Left lung (tissue), 10 donors: ENCODE measurements around the gene TDRD1. TPM values are rescaled to one million over a fixed set of nuclear protein-coding genes. Genes with fewer than 3 reads are reported as not detected.

Experiments used
- ATAC-seq: fragments of 200-7000 bp; cut with Tn5 transposase; one replicate; pipeline ENCODE4 v1.9.1; 2020; ENCODE audit warnings: moderate library complexity
- DNase-seq, 4 donors: peaks; one replicate each; pipeline ENCODE4 v3.0.0-alpha.2; 2013 to 2020
- H3K27ac ChIP-seq, 2 donors: fragments of 200-600 bp; sonication (generic) in 1 of 2; one replicate each; pipeline versions ENCODE4 v1.5.0 to v1.8.0; 2020 to 2021
- H3K27me3 ChIP-seq, 2 donors: fragments of 200-600 bp; sonication (generic) in 1 of 2; one replicate each; pipeline versions ENCODE4 v1.5.0 to v1.8.0; 2020 to 2021
- H3K36me3 ChIP-seq, 2 donors: fragments of 200-600 bp; sonication (generic) in 1 of 2; one replicate each; pipeline versions ENCODE4 v1.5.0 to v1.8.0; 2020 to 2021
- H3K4me1 ChIP-seq, 2 donors: fragments of 200-600 bp; one replicate each; pipeline ENCODE4 v1.8.0; 2021
- H3K4me3 ChIP-seq, 2 donors: fragments of 200-600 bp; sonication (generic) in 1 of 2; one replicate each; pipeline versions ENCODE4 v1.5.0 to v1.8.0; 2020 to 2021; ENCODE audit warnings: mild to moderate bottlenecking in 1 of 2
- H3K9me3 ChIP-seq, 2 donors: fragments of 200-600 bp; sonication (generic) in 1 of 2; one replicate each; pipeline versions ENCODE4 v1.5.0 to v1.8.0; 2020 to 2021
- CTCF ChIP-seq, 2 donors: fragments of 200-600 bp; sonication (generic) in 1 of 2; IDR thresholded peaks; one replicate each; pipeline versions ENCODE4 v1.5.0 to v1.8.0; 2021; ENCODE audit warnings: antibody characterized with exemption in 2 of 2
- intact Hi-C, 2 donors: fragments of 100-400 bp; cut with DNase I; formaldehyde crosslinking; loops; one replicate each; pipeline versions ENCODE4 v1.11.2 to v1.14.2; 2022
- polyA plus RNA-seq, 6 donors: library from polyadenylated mRNA; unstranded; fragments of 120-200 nt; gene quantifications; one replicate each; pipeline ENCODE4 v1.2.1, GENCODE V29; 2013; ENCODE audit not compliant: insufficient read length in 6 of 6
- total RNA-seq, 2 donors: library from RNA; stranded (reverse); fragmentation: NEBNext Ultra II Directional; extraction: Animal tissue kit (Norgen Biotek cat#: 25700); gene quantifications; one replicate each; pipeline ENCODE4 v1.2.1, GENCODE V29; 2021
- donor health status: DM: no; HTN: yes; CAD: no.
- donor health status: DM: no; HTN: no; CAD: no.

TDRD1 gene
- total and polyA plus RNA-seq, 8 donors = 0.15 to 0.50 (median 0.20) TPM

- Histone ChIP-seq H3K4me3 (no peak overlapping the region), H3K9me3 (no peaks in the 10 kb centered on the region), H3K4me1 (peaks cover 0 to 28% of the 10 kb centered on the region in 2 donors), H3K27ac (no peak overlapping the region), H3K36me3 (no peaks in the 10 kb centered on the region), H3K27me3 (no peaks in the 10 kb centered on the region)
- intact Hi-C loops = no loop called here
- no peak for DNase-seq
- TF ChIP-seq CTCF (IDR thresholded peaks at IDR 0.05) = no peak
- ATAC-seq = no peak
These were observed 3.5 kb upstream of the TDRD1 start for GRCh38 chr10:114175667-114176066.

GRCh38 chr10:114176511-114176910 is 2.6 kb upstream of the TDRD1 start:
- intact Hi-C loops = no loop called here
- no peak for TF ChIP-seq CTCF (IDR thresholded peaks at IDR 0.05)
- H3K9me3 ChIP-seq = no peaks in the 10 kb centered on the region
- no peak overlapping the region for H3K27ac ChIP-seq
- H3K36me3 ChIP-seq = no peaks in the 10 kb centered on the region
- peaks cover 0 to 23% of the 10 kb centered on the region in 2 donors for H3K4me1 ChIP-seq
- ATAC-seq (no peak), DNase-seq (no peak)
- H3K27me3 ChIP-seq = no peaks in the 10 kb centered on the region
- H3K4me3 ChIP-seq = no peak overlapping the region

DNA sequence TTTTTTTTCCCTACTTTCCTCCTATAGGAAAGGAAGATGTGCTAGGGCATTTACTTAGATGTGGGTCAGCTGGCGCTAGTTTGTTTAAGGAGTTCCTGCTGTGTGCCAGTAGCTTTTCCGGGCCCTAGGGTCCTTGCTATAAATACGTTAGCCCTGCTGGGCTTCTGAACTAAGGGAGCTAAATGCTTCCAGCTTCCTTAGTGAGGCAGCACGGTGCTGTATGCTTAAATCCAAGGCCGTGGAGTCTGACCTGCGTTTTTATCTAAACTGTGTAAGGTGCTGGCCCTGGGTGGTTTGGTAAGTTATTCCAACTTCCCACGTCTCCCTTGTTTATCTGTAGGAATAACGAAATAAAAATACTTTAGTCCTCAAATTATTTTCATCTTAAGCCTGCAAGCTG is 594 bp downstream of the TDRD1 start:
- DNase-seq (no peak), ATAC-seq (no peak)
- Histone ChIP-seq H3K9me3 (no peaks in the 10 kb centered on the region), H3K27me3 (no peaks in the 10 kb centered on the region), H3K4me1 (peaks cover 0 to 5% of the 10 kb centered on the region in 2 donors), H3K36me3 (no peaks in the 10 kb centered on the region), H3K27ac (no peak overlapping the region), H3K4me3 (no peak overlapping the region)
- intact Hi-C loops = no loop called here
- TF ChIP-seq CTCF (IDR thresholded peaks at IDR 0.05) = no peak

- no peaks in the 10 kb centered on the region for H3K27me3 ChIP-seq
- DNase-seq (no peak), ATAC-seq (no peak)
- H3K4me1 ChIP-seq = no peaks in the 10 kb centered on the region
- H3K27ac ChIP-seq = no peak overlapping the region
- no peak overlapping the region for H3K4me3 ChIP-seq
- no peaks in the 10 kb centered on the region for H3K36me3 ChIP-seq
- no peak for TF ChIP-seq CTCF (IDR thresholded peaks at IDR 0.05)
- intact Hi-C loops = no loop called here
- no peaks in the 10 kb centered on the region for H3K9me3 ChIP-seq
These were observed 1.8 kb downstream of the TDRD1 start for GRCh38 chr10:114180937-114181336.

- intact Hi-C loops = no loop called here
- ATAC-seq = peak; percentile 75
- TF ChIP-seq CTCF (IDR thresholded peaks at IDR 0.05) = no peak
- H3K36me3 ChIP-seq = no peaks in the 10 kb centered on the region
- H3K4me1 ChIP-seq = no peaks in the 10 kb centered on the region
- DNase-seq = peak in 1 of 4 donors; percentile 53
- H3K27ac ChIP-seq = no peak overlapping the region
- no peaks in the 10 kb centered on the region for H3K27me3 ChIP-seq
- H3K9me3 ChIP-seq = no peaks in the 10 kb centered on the region
- no peak overlapping the region for H3K4me3 ChIP-seq
These were observed 2.8 kb downstream of the TDRD1 start for GRCh38 chr10:114181971-114182370.
